Measurements from ENCODE around the gene SPEM1.

Gene SPEM1

GRCh38 chr17:7393613-7394451 lies 26.3 kb upstream of the SPEM1 start:
- Histone ChIP-seq H2BK120ac (ENCODE audit: low read depth, low read length) (peak overlapping the region; percentile 82), H3K9me3 (replicated peaks in 1 of 2; ENCODE audit: control insufficient read depth in 2 of 2, insufficient read depth in 1 of 2, low read depth in 1 of 2, low read length in 2 of 2) (peaks cover 0 to 1% of the 10 kb centered on the region in 2 donors), H4K8ac (ENCODE audit: low read depth, low read length) (no peak overlapping the region), H3K4me1 (ENCODE audit: control insufficient read depth in 2 of 2, insufficient read depth in 1 of 2, low read depth in 1 of 2, low read length in 2 of 2) (peaks cover 3 to 7% of the 10 kb centered on the region in 2 donors), H2AFZ (ENCODE audit: low read length) (peak overlapping the region; percentile 97), H4K91ac (ENCODE audit: low read depth, low read length, poor library complexity) (no peak overlapping the region), H3K14ac (ENCODE audit: low read length) (no peak overlapping the region), H2AK5ac (ENCODE audit: low read depth, low read length) (peak overlapping the region; percentile 64), H3K79me1 (ENCODE audit: low read depth, low read length) (no peaks in the 10 kb centered on the region), H3K23ac (ENCODE audit: low read depth, low read length, poor library complexity) (peak overlapping the region; percentile 21), H2BK15ac (ENCODE audit: low read length) (no peak overlapping the region), H3K36me3 (replicated peaks in 1 of 2; ENCODE audit: control insufficient read depth in 2 of 2, insufficient read depth in 2 of 2, low read length in 2 of 2) (peaks cover 13 to 35% of the 10 kb centered on the region in 2 donors), H2BK5ac (ENCODE audit: low read length) (peak overlapping the region; percentile 100), H3K18ac (ENCODE audit: low read length) (peak overlapping the region; percentile 91), H3K4me3 (ENCODE audit: low read length in 2 of 2) (peak overlapping the region; percentile 56 to 88), H3K27ac (replicated peaks; ENCODE audit: low read length) (no peak overlapping the region), H3K4me2 (ENCODE audit: insufficient read depth, low read length, poor library complexity, severe bottlenecking) (peak overlapping the region; percentile 99), H3K9ac (ENCODE audit: low read depth, low read length, poor library complexity) (peak overlapping the region; percentile 82), H3K4ac (ENCODE audit: low read length) (peak overlapping the region; percentile 78), H3K27me3 (ENCODE audit: control insufficient read depth in 3 of 3, insufficient read depth in 3 of 3, low read depth in 1 of 3, low read length in 3 of 3) (no peaks in the 10 kb centered on the region), H2BK12ac (ENCODE audit: low read length) (no peak overlapping the region)
- DNase-seq (ENCODE audit: low spot score): no peak
- no CpG with 5 or more reads among the region's 48 CpGs for WGBS, 2 donors (ENCODE audit: extremely low coverage in 2 of 2, insufficient read length in 2 of 2, insufficient replicate concordance in 1 of 2)

GRCh38 chr17:7394452-7395191 lies 25.5 kb upstream of the SPEM1 start, which contains the start of gene PLSCR3:
PLSCR3 (minus strand) TSS chr17:7394525; CDS start chr17:7394110, 415 bp downstream.
- H4K8ac ChIP-seq (ENCODE audit: low read depth, low read length): no peak within 1 kb of the TSS
- H3K14ac ChIP-seq (ENCODE audit: low read length): peak within 1 kb of the TSS; percentile 94
- peak within 1 kb of the TSS; percentile 99 for H3K4me2 ChIP-seq (ENCODE audit: insufficient read depth, low read length, poor library complexity, severe bottlenecking)
- no peaks in the 10 kb centered on the region for H3K79me1 ChIP-seq (ENCODE audit: low read depth, low read length)
- H3K4ac ChIP-seq (ENCODE audit: low read length): peak within 1 kb of the TSS; percentile 78
- H4K91ac ChIP-seq (ENCODE audit: low read depth, low read length, poor library complexity): no peak within 1 kb of the TSS
- H3K4me1 ChIP-seq (ENCODE audit: control insufficient read depth in 2 of 2, insufficient read depth in 1 of 2, low read depth in 1 of 2, low read length in 2 of 2): peaks cover 3 to 7% of the 10 kb centered on the region in 2 donors
- H2BK5ac ChIP-seq (ENCODE audit: low read length): peak within 1 kb of the TSS; percentile 100
- H3K27ac ChIP-seq (replicated peaks; ENCODE audit: low read length): peak within 1 kb of the TSS; percentile 94
- H3K27me3 ChIP-seq (ENCODE audit: control insufficient read depth in 3 of 3, insufficient read depth in 3 of 3, low read depth in 1 of 3, low read length in 3 of 3): no peaks in the 10 kb centered on the region
- H3K9ac ChIP-seq (ENCODE audit: low read depth, low read length, poor library complexity): peak within 1 kb of the TSS; percentile 96
- peak within 1 kb of the TSS; percentile 82 for H2BK120ac ChIP-seq (ENCODE audit: low read depth, low read length)
- H3K9me3 ChIP-seq (replicated peaks in 1 of 2; ENCODE audit: control insufficient read depth in 2 of 2, insufficient read depth in 1 of 2, low read depth in 1 of 2, low read length in 2 of 2): peaks cover 0 to 1% of the 10 kb centered on the region in 2 donors
- peak; percentile 77 for DNase-seq (ENCODE audit: low spot score)
- peak within 1 kb of the TSS; percentile 73 for H3K23ac ChIP-seq (ENCODE audit: low read depth, low read length, poor library complexity)
- peaks cover 9 to 28% of the 10 kb centered on the region in 2 donors for H3K36me3 ChIP-seq (replicated peaks in 1 of 2; ENCODE audit: control insufficient read depth in 2 of 2, insufficient read depth in 2 of 2, low read length in 2 of 2)
- peak within 1 kb of the TSS; percentile 56 to 88 for H3K4me3 ChIP-seq (ENCODE audit: low read length in 2 of 2)
- H2AFZ ChIP-seq (ENCODE audit: low read length): peak within 1 kb of the TSS; percentile 97
- peak within 1 kb of the TSS; percentile 83 for H2AK5ac ChIP-seq (ENCODE audit: low read depth, low read length)
- peak within 1 kb of the TSS; percentile 94 for H2BK15ac ChIP-seq (ENCODE audit: low read length)
- WGBS, 2 donors (ENCODE audit: extremely low coverage in 2 of 2, insufficient read length in 2 of 2, insufficient replicate concordance in 1 of 2): no CpG with 5 or more reads among the region's 71 CpGs
- H2BK12ac ChIP-seq (ENCODE audit: low read length): no peak within 1 kb of the TSS
- peak within 1 kb of the TSS; percentile 94 for H3K18ac ChIP-seq (ENCODE audit: low read length)

- Histone ChIP-seq H4K8ac (ENCODE audit: low read depth, low read length) (no peak overlapping the region), H4K91ac (ENCODE audit: low read depth, low read length, poor library complexity) (no peak overlapping the region), H3K4me3 (ENCODE audit: low read length in 2 of 2) (no peak overlapping the region), H2BK15ac (ENCODE audit: low read length) (no peak overlapping the region), H3K79me1 (ENCODE audit: low read depth, low read length) (no peaks in the 10 kb centered on the region), H3K4ac (ENCODE audit: low read length) (no peak overlapping the region), H2BK120ac (ENCODE audit: low read depth, low read length) (no peak overlapping the region), H3K27ac (replicated peaks; ENCODE audit: low read length) (no peak overlapping the region), H3K36me3 (replicated peaks in 1 of 2; ENCODE audit: control insufficient read depth in 2 of 2, insufficient read depth in 2 of 2, low read length in 2 of 2) (peaks cover 3 to 15% of the 10 kb centered on the region in 2 donors), H3K27me3 (ENCODE audit: control insufficient read depth in 3 of 3, insufficient read depth in 3 of 3, low read depth in 1 of 3, low read length in 3 of 3) (no peaks in the 10 kb centered on the region), H3K18ac (ENCODE audit: low read length) (no peak overlapping the region), H3K4me2 (ENCODE audit: insufficient read depth, low read length, poor library complexity, severe bottlenecking) (no peak overlapping the region), H3K14ac (ENCODE audit: low read length) (no peak overlapping the region), H3K23ac (ENCODE audit: low read depth, low read length, poor library complexity) (no peak overlapping the region), H3K9ac (ENCODE audit: low read depth, low read length, poor library complexity) (no peak overlapping the region), H3K4me1 (ENCODE audit: control insufficient read depth in 2 of 2, insufficient read depth in 1 of 2, low read depth in 1 of 2, low read length in 2 of 2) (peaks cover 3 to 7% of the 10 kb centered on the region in 2 donors), H2AK5ac (ENCODE audit: low read depth, low read length) (no peak overlapping the region), H3K9me3 (replicated peaks in 1 of 2; ENCODE audit: control insufficient read depth in 2 of 2, insufficient read depth in 1 of 2, low read depth in 1 of 2, low read length in 2 of 2) (peaks cover 0 to 1% of the 10 kb centered on the region in 2 donors), H2AFZ (ENCODE audit: low read length) (no peak overlapping the region), H2BK5ac (ENCODE audit: low read length) (no peak overlapping the region), H2BK12ac (ENCODE audit: low read length) (no peak overlapping the region)
- no CpG with 5 or more reads among the region's 4 CpGs for WGBS, 2 donors (ENCODE audit: extremely low coverage in 2 of 2, insufficient read length in 2 of 2, insufficient replicate concordance in 1 of 2)
- DNase-seq (ENCODE audit: low spot score): no peak
These were observed 24.0 kb upstream of the SPEM1 start for GRCh38 chr17:7396147-7396546.

- Histone ChIP-seq H2AK5ac (ENCODE audit: low read depth, low read length) (no peak overlapping the region), H3K4me2 (ENCODE audit: insufficient read depth, low read length, poor library complexity, severe bottlenecking) (no peak overlapping the region), H4K8ac (ENCODE audit: low read depth, low read length) (peak overlapping the region; percentile 43), H3K4me1 (ENCODE audit: control insufficient read depth in 2 of 2, insufficient read depth in 1 of 2, low read depth in 1 of 2, low read length in 2 of 2) (peaks cover 10% of the 10 kb centered on the region in 2 donors), H3K4me3 (ENCODE audit: low read length in 2 of 2) (no peak overlapping the region), H3K18ac (ENCODE audit: low read length) (no peak overlapping the region), H2AFZ (ENCODE audit: low read length) (no peak overlapping the region), H3K9me3 (replicated peaks in 1 of 2; ENCODE audit: control insufficient read depth in 2 of 2, insufficient read depth in 1 of 2, low read depth in 1 of 2, low read length in 2 of 2) (peaks cover 0 to 1% of the 10 kb centered on the region in 2 donors), H3K14ac (ENCODE audit: low read length) (no peak overlapping the region), H3K9ac (ENCODE audit: low read depth, low read length, poor library complexity) (no peak overlapping the region), H2BK12ac (ENCODE audit: low read length) (no peak overlapping the region), H3K4ac (ENCODE audit: low read length) (no peak overlapping the region), H2BK5ac (ENCODE audit: low read length) (no peak overlapping the region), H3K36me3 (replicated peaks in 1 of 2; ENCODE audit: control insufficient read depth in 2 of 2, insufficient read depth in 2 of 2, low read length in 2 of 2) (peaks cover 0 to 5% of the 10 kb centered on the region in 2 donors), H3K27ac (replicated peaks; ENCODE audit: low read length) (no peak overlapping the region), H2BK15ac (ENCODE audit: low read length) (no peak overlapping the region), H3K27me3 (ENCODE audit: control insufficient read depth in 3 of 3, insufficient read depth in 3 of 3, low read depth in 1 of 3, low read length in 3 of 3) (no peaks in the 10 kb centered on the region), H3K79me1 (ENCODE audit: low read depth, low read length) (peaks cover 2% of the 10 kb centered on the region), H4K91ac (ENCODE audit: low read depth, low read length, poor library complexity) (no peak overlapping the region), H3K23ac (ENCODE audit: low read depth, low read length, poor library complexity) (no peak overlapping the region), H2BK120ac (ENCODE audit: low read depth, low read length) (no peak overlapping the region)
- WGBS, 2 donors (ENCODE audit: extremely low coverage in 2 of 2, insufficient read length in 2 of 2, insufficient replicate concordance in 1 of 2): no CpG with 5 or more reads among the region's 2 CpGs
- no peak for DNase-seq (ENCODE audit: low spot score)
These were observed 21.5 kb upstream of the SPEM1 start for GRCh38 chr17:7398612-7399011.

Data from neuronal stem cell (in vitro differentiated cells).